Ovary (tissue), 9 donors: ENCODE measurements around the gene KRT33B. TPM values are rescaled to one million over a fixed set of nuclear protein-coding genes. Genes with fewer than 3 reads are reported as not detected.

ENCODE experiments used
- DNase-seq, 5 donors: peaks; one replicate each; pipeline ENCODE4 v3.0.0-alpha.2; 2019 to 2020
- H3K27ac ChIP-seq, 2 donors: fragments of 200-600 bp; one replicate each; pipeline versions ENCODE4 v1.5.1 to v1.8.0; 2019 to 2022
- H3K27me3 ChIP-seq: fragments of 200-600 bp; one replicate; pipeline ENCODE4 v1.8.0; 2022
- H3K36me3 ChIP-seq: fragments of 200-600 bp; sonication (generic); one replicate; pipeline ENCODE4 v1.5.1; 2019
- H3K4me1 ChIP-seq: one replicate; pipeline ENCODE4 v1.8.1; 2013; ENCODE audit warnings: mild to moderate bottlenecking, moderate library complexity; ENCODE audit not compliant: insufficient read depth
- H3K4me3 ChIP-seq: fragments of 200-600 bp; sonication (generic); one replicate; pipeline ENCODE4 v1.5.1; 2017
- H3K9me3 ChIP-seq, 2 donors: fragments of 200-600 bp in 1 of 2; sonication (generic) in 1 of 2; one replicate each; pipeline versions ENCODE4 v1.5.1 to v1.8.1; 2013 to 2019; ENCODE audit warnings: mild to moderate bottlenecking in 1 of 2, moderate library complexity in 1 of 2
- EP300 ChIP-seq: sonication (generic); formaldehyde crosslinking; IDR thresholded peaks from one replicate; pipeline ENCODE4 v1.6.1; 2017; ENCODE audit warnings: antibody characterized with exemption
- POLR2A ChIP-seq: fragments of 450-650 bp; IDR thresholded peaks from one replicate; pipeline ENCODE4 v1.6.1; 2017; ENCODE audit warnings: antibody characterized with exemption, mild to moderate bottlenecking, moderate library complexity
- WGBS, 3 donors: extraction: QIAGEN DNeasy Blood & Tissue Kit in 1 of 3; methylation state at CpG; one replicate each; pipeline versions ENCODE4 v1.1.5 to v1.1.7; 2013 to 2017; 5-methylcytosine and 5-hydroxymethylcytosine counted together
- intact Hi-C, 4 donors: fragments of 100-400 bp; cut with DNase I; formaldehyde crosslinking; loops; one replicate each; pipeline versions ENCODE4 v1.11.0 to v1.15.1; 2022 to 2023
- polyA plus RNA-seq, 2 donors: library from polyadenylated mRNA; stranded (reverse); fragments of 200-250 nt in 1 of 2; fragments of 350-450 nt in 1 of 2; fragmentation: Illumina TruSeq in 1 of 2; extraction: RNeasy Lipid Tissue Mini Kit (QIAGEN cat#74804) in 1 of 2; gene quantifications; one replicate each; pipeline ENCODE4 v1.2.3, GENCODE V29; 2013 to 2014
- total RNA-seq, 7 donors: library from RNA; depleted of rRNA in 2 of 7; stranded (reverse); fragments of >200 nt in 2 of 7; fragmentation: NEBNext Ultra II Directional in 3 of 7; extraction: Animal tissue kit (Norgen Biotek cat#: 25700) in 3 of 7; gene quantifications; one replicate each; pipeline versions ENCODE4 v1.1.0 to v1.2.4, GENCODE V29; 2016 to 2023
- TF ChIP-seq, protein P1 (sequence below), 3 donors: fragments of 450-650 bp in 2 of 3; fragments of 200-600 bp in 1 of 3; IDR thresholded peaks; one replicate each; pipeline versions ENCODE4 v1.5.1 to v1.8.0; 2016 to 2022; ENCODE audit warnings: antibody characterized with exemption in 3 of 3, mild to moderate bottlenecking in 1 of 3
- donor health status: DM: no; HTN: no; CAD: no; lungs with moderate emphysema.
- donor health status: DM: no; HTN: no; CAD: no.
- donor health status: Bipolar disorder and iron deficiency.
- donor health status: DM: yes; HTN: yes; CAD: no.
- donor health status: DM: no; HTN: no; CAD: no.
- donor health status: DM: yes; HTN: yes; CAD: no.

KRT33B gene
- total and polyA plus RNA-seq, 9 donors: not detected

DNA sequence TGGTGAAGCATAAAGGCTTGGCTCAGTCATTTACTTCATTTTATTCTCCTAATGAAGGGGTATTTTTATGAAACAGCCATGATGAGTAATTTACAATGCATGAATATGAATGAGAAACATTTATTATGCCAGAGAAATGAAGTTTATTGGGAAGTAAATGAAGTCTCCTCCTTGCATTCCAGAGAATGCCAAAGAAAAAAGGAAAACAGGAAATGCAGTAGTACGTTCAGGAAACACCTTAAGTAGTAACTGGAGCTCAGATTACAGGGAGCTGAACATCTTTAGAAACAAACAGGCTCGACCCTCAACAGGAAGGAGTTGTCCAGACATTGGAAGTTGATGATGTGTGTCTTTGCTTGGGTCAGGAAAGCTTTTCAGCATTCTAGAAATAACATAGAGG lies 7.9 kb upstream of the KRT33B start:
- WGBS, 3 donors: 0 to 3% (median 2%) methylated on average over 2 of the region's 2 CpGs
- TF ChIP-seq EP300 (no peak), POLR2A (no peak)
- TF ChIP-seq, protein P1, sequence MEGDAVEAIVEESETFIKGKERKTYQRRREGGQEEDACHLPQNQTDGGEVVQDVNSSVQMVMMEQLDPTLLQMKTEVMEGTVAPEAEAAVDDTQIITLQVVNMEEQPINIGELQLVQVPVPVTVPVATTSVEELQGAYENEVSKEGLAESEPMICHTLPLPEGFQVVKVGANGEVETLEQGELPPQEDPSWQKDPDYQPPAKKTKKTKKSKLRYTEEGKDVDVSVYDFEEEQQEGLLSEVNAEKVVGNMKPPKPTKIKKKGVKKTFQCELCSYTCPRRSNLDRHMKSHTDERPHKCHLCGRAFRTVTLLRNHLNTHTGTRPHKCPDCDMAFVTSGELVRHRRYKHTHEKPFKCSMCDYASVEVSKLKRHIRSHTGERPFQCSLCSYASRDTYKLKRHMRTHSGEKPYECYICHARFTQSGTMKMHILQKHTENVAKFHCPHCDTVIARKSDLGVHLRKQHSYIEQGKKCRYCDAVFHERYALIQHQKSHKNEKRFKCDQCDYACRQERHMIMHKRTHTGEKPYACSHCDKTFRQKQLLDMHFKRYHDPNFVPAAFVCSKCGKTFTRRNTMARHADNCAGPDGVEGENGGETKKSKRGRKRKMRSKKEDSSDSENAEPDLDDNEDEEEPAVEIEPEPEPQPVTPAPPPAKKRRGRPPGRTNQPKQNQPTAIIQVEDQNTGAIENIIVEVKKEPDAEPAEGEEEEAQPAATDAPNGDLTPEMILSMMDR (IDR thresholded peaks at IDR 0.05): no peak
- H3K4me1 ChIP-seq: peaks cover 7% of the 10 kb centered on the region
- no peaks in the 10 kb centered on the region for H3K9me3 ChIP-seq
- H3K27me3 ChIP-seq: no peaks in the 10 kb centered on the region
- DNase-seq: no peak
- H3K36me3 ChIP-seq: no peaks in the 10 kb centered on the region
- H3K4me3 ChIP-seq: no peak overlapping the region
- intact Hi-C loops: no loop called here
- H3K27ac ChIP-seq: no peak overlapping the region

- H3K27me3 ChIP-seq: no peaks in the 10 kb centered on the region
- H3K4me3 ChIP-seq: no peak overlapping the region
- no peak for DNase-seq
- intact Hi-C loops: no loop called here
- TF ChIP-seq POLR2A (no peak), EP300 (no peak)
- TF ChIP-seq, protein P1 (IDR thresholded peaks at IDR 0.05): no peak
- no peak overlapping the region for H3K27ac ChIP-seq
- 96 to 99% (median 99%) methylated on average over 2 of the region's 2 CpGs for WGBS, 3 donors
- no peaks in the 10 kb centered on the region for H3K4me1 ChIP-seq
- no peaks in the 10 kb centered on the region for H3K9me3 ChIP-seq
- H3K36me3 ChIP-seq: no peaks in the 10 kb centered on the region
Observed at GRCh38 chr17:41369023-41369422, 590 bp downstream of the KRT33B start.

- 75 to 86% (median 82%) methylated on average over 10 of the region's 10 CpGs for WGBS, 3 donors
- Histone ChIP-seq H3K27ac (no peak overlapping the region), H3K4me1 (no peaks in the 10 kb centered on the region), H3K4me3 (no peak overlapping the region), H3K36me3 (no peaks in the 10 kb centered on the region), H3K9me3 (no peaks in the 10 kb centered on the region), H3K27me3 (no peaks in the 10 kb centered on the region)
- no peak for TF ChIP-seq EP300
- TF ChIP-seq POLR2A: no peak
- TF ChIP-seq, protein P1 (IDR thresholded peaks at IDR 0.05): no peak
- no peak for DNase-seq
- intact Hi-C loops: no loop called here
Observed at GRCh38 chr17:41367426-41368075, 2.1 kb downstream of the KRT33B start.

DNA sequence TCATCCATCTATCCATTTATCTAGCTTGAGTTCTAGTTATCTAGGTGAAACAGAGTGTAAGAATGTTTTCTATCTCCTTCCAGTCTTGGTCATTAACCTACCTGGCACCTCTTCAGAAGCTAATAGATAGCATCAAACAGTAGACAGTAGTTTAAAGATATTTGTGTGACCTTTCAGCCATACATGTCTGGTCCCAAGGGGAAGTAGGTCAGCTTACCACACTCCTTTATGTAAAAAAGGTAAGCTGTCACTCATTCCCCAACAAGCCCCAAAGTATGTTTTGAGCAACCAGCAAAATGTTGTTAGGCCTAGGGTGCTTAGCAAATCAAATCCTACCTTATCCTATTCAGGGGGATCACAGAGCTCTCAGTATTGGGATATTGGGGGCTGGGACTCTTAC lies 3.5 kb downstream of the KRT33B start:
- no peak for DNase-seq
- H3K27me3 ChIP-seq: no peaks in the 10 kb centered on the region
- no peak overlapping the region for H3K27ac ChIP-seq
- TF ChIP-seq EP300 (no peak), POLR2A (no peak)
- TF ChIP-seq, protein P1 (IDR thresholded peaks at IDR 0.05): no peak
- no peaks in the 10 kb centered on the region for H3K4me1 ChIP-seq
- no peaks in the 10 kb centered on the region for H3K9me3 ChIP-seq
- intact Hi-C loops: no loop called here
- no peaks in the 10 kb centered on the region for H3K36me3 ChIP-seq
- H3K4me3 ChIP-seq: no peak overlapping the region
